Lower lobe of right lung (tissue), 2 donors: ENCODE data around the gene TSPEAR. TPM values are rescaled to one million over a fixed set of nuclear protein-coding genes. Genes with fewer than 3 reads are reported as not detected.
"Not testable (repeated sequence)": the region's sequence is repeated elsewhere in the genome, so short reads cannot be mapped to it uniquely, and the experiment has no call there.

ENCODE experiments used
- ATAC-seq, 2 donors: fragments of 200-7000 bp; cut with Tn5 transposase; one replicate each; pipeline ENCODE4 v1.9.1; 2020 to 2022; ENCODE audit warnings: mild to moderate bottlenecking in 2 of 2, moderate library complexity in 2 of 2
- DNase-seq: peaks from one replicate; pipeline ENCODE4 v3.0.0-alpha.2; 2020
- H3K27ac ChIP-seq: fragments of 200-600 bp; one replicate; pipeline ENCODE4 v1.8.0; 2022
- H3K27me3 ChIP-seq: fragments of 200-600 bp; one replicate; pipeline ENCODE4 v1.8.0; 2022; ENCODE audit warnings: low read depth
- H3K36me3 ChIP-seq: fragments of 200-600 bp; one replicate; pipeline ENCODE4 v1.8.0; 2022; ENCODE audit warnings: mild to moderate bottlenecking
- H3K4me1 ChIP-seq: fragments of 200-600 bp; one replicate; pipeline ENCODE4 v1.8.0; 2022
- H3K4me3 ChIP-seq: fragments of 200-600 bp; one replicate; pipeline ENCODE4 v1.8.0; 2022; ENCODE audit warnings: mild to moderate bottlenecking
- H3K9me3 ChIP-seq: fragments of 200-600 bp; one replicate; pipeline ENCODE4 v1.8.0; 2022
- intact Hi-C: fragments of 100-400 bp; cut with DNase I; formaldehyde crosslinking; loops from one replicate; pipeline ENCODE4 v1.11.0; 2022
- total RNA-seq: library from RNA; stranded (reverse); fragmentation: NEBNext Ultra II Directional; extraction: Animal tissue kit (Norgen Biotek cat#: 25700); gene quantifications from one replicate; pipeline ENCODE4 v1.2.1, GENCODE V29; 2021
- TF ChIP-seq, protein P1 (sequence below): fragments of 200-600 bp; IDR thresholded peaks from one replicate; pipeline ENCODE4 v1.8.0; 2022; ENCODE audit warnings: antibody characterized with exemption, mild to moderate bottlenecking
- donor health status: DM: no; HTN: yes; CAD: no; lungs with severe emphysema.

The TSPEAR gene
- total RNA-seq, 1 donor from 2014 or later: 0.27 TPM

DNA sequence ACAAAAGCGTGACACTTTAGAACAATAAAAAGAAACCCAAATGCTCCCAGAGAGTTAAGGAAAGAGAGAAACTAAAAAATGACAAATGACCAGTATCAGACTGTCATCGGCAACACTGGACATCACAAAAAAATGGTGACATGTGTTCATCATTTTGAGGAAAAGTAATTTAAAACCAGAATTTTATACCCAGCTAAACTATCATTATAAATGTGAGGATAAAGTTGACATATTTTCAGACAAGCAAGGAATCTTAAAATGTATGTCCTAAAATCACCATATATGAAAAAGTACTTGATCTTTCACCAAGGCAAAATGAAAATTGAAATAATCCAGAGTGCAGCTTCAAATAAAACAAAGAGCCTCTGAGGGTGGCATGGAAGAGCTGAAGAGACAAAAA is 66.5 kb downstream of the TSPEAR start:
- no peak for DNase-seq
- Histone ChIP-seq H3K4me3 (no peak overlapping the region), H3K36me3 (no peaks in the 10 kb centered on the region), H3K9me3 (no peaks in the 10 kb centered on the region), H3K27ac (no peak overlapping the region), H3K27me3 (peaks cover 2% of the 10 kb centered on the region), H3K4me1 (no peaks in the 10 kb centered on the region)
- no peak for ATAC-seq
- TF ChIP-seq, protein P1, sequence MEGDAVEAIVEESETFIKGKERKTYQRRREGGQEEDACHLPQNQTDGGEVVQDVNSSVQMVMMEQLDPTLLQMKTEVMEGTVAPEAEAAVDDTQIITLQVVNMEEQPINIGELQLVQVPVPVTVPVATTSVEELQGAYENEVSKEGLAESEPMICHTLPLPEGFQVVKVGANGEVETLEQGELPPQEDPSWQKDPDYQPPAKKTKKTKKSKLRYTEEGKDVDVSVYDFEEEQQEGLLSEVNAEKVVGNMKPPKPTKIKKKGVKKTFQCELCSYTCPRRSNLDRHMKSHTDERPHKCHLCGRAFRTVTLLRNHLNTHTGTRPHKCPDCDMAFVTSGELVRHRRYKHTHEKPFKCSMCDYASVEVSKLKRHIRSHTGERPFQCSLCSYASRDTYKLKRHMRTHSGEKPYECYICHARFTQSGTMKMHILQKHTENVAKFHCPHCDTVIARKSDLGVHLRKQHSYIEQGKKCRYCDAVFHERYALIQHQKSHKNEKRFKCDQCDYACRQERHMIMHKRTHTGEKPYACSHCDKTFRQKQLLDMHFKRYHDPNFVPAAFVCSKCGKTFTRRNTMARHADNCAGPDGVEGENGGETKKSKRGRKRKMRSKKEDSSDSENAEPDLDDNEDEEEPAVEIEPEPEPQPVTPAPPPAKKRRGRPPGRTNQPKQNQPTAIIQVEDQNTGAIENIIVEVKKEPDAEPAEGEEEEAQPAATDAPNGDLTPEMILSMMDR: no peak
- intact Hi-C loops: no loop called here

DNA sequence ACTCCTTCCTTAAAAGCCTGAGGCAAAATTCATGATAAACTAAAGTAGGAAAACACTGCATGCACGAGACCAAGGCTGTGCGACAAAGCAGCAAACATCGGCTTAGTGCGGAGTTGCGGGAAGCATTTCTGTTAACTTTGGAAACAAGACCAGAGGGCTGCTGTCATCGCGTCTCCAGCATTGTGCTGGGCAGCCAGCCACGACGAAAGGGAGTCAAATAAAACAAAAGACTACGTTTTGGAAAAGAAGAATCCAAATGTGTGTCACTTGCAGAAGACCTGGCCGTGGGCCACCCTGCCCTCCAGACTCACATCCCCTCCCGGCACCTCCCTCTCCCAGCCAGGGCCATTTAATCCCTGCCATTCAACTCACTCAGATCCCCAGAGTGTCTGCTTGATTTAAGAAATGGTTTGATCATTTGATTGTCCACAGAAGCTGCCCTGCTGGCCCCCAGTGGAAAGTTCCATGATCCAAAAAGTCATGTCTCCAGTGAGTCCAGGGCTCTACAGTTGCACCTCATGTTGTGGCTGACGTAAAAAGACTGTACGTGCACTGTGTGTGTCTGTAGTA is 67.5 kb downstream of the TSPEAR start:
- intact Hi-C loops: no loop called here
- DNase-seq: no peak

DNA sequence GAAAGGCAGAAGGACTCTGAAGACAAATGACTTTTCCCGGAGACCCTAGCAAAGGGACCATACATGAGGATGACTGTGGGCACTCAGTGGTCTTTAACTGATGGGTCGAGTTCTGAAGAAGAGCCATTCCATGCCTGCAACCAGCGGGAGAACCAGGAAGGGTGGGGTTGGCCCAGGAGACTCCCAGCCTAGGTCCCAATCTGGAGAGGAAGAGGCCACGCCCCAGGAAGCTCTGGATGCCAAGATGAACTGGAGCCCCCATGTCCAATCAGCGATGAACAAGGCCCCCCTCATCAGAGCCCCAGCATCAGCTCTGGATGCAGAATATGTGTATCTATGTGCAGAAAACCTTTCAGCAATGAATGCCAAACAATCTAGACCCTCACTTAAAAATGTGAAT is 70.6 kb downstream of the TSPEAR start:
- no peak overlapping the region for H3K27ac ChIP-seq
- intact Hi-C loops: no loop called here
- ATAC-seq (no peak), DNase-seq (no peak)
- H3K27me3 ChIP-seq: peaks cover 15% of the 10 kb centered on the region
- no peaks in the 10 kb centered on the region for H3K9me3 ChIP-seq
- H3K36me3 ChIP-seq: no peaks in the 10 kb centered on the region
- TF ChIP-seq, protein P1: no peak
- no peak overlapping the region for H3K4me3 ChIP-seq
- no peaks in the 10 kb centered on the region for H3K4me1 ChIP-seq

More for the DNA sequence above, 67.5 kb downstream of the TSPEAR start:
- H3K27me3 ChIP-seq: peaks cover 13% of the 10 kb centered on the region
- no peak overlapping the region for H3K27ac ChIP-seq
- no peaks in the 10 kb centered on the region for H3K36me3 ChIP-seq
- TF ChIP-seq, protein P1: no peak
- no peaks in the 10 kb centered on the region for H3K4me1 ChIP-seq
- no peak for ATAC-seq
- no peak overlapping the region for H3K4me3 ChIP-seq
- H3K9me3 ChIP-seq: no peaks in the 10 kb centered on the region

DNA sequence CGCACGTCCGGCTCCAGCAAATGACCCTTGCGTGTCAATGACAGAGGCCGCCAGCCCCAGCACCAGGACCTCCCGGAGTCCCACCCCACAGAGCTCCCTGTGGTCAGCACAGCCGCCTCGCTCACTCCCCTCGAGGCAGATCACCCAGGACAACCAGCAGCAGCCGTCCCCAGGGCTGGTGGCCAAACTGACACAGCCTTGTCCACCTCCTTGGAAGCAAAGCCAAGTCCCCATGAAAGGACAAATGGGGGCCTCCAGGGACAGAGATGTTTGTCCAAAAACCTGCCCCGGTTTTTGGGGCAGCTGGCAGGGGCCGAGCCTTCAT is 72.1 kb downstream of the TSPEAR start:
- H3K9me3 ChIP-seq: no peaks in the 10 kb centered on the region
- no peak overlapping the region for H3K27ac ChIP-seq
- H3K27me3 ChIP-seq: peaks cover 15% of the 10 kb centered on the region
- no peaks in the 10 kb centered on the region for H3K36me3 ChIP-seq
- no peak overlapping the region for H3K4me3 ChIP-seq
- intact Hi-C loops: no loop called here
- ATAC-seq (no peak), DNase-seq (no peak)
- TF ChIP-seq, protein P1: no peak
- H3K4me1 ChIP-seq: no peaks in the 10 kb centered on the region

DNA sequence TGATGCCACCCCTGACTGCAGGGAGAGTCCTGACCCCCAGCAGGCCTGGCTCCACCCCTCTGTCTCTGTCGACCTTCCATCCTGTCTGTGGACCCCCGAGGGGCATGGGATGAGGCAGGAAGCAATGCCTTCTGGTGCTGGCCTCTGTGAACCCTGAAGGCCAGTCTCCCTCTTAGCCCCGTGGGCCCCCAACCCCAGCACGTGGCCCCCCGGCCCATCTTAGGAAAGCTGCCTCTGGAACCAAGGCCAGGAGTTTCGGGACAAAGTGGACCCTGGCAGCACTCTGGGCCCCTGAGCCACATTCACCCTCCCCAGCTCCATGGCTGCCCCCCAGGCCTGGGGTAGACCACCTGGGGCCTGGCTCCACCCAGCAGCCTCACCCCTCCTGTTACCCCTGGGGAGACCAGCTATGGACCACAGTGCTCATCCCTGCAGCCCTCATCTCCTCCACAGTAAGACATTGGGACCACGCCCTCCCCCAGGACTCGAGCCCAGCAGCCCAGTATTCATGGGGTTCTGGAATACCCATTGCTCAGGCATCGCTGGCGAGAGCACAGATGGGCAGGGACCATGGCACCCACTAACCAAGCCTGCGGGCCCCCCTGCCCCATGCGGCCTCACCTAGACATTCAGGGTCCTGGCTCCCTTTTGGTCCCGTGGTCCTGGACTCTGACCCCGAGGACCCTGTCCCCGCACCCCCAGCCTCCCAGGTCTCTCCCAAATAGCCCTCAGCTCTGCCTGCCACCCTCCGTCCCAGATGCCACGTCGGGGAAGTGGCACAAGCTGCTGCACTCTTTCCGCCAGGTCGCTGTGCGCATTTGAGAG is 72.7 kb downstream of the TSPEAR start:
- H3K27me3 ChIP-seq: peaks cover 15% of the 10 kb centered on the region
- intact Hi-C loops, DNase-seq: not testable (repeated sequence)

DNA sequence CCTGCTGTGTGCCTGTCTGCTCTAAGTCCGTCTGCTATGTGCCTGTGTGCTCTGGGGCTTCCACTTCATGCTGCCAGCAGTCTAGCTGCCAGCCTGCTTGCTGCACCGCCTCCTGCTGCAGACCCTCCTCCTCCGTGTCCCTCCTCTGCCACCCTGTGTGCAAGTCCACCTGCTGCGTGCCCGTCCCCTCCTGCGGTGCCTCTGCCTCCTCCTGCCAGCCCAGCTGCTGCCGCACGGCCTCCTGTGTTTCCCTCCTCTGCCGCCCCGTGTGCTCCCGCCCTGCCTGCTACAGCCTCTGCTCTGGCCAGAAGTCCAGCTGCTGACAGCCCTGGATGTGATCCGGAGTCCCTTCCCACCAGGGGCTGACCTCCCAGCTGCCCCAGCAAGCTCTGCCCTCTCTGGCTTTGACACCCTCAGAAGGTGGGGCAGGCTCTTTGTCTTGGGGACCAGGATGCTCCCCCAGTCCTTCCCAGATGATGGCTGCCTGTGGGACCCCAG is 73.5 kb downstream of the TSPEAR start:
- intact Hi-C loops, H3K36me3 ChIP-seq, H3K4me1 ChIP-seq, H3K27ac ChIP-seq, ATAC-seq, DNase-seq, H3K4me3 ChIP-seq, H3K9me3 ChIP-seq: not testable (repeated sequence)
- H3K27me3 ChIP-seq: peaks cover 15% of the 10 kb centered on the region

More for the DNA sequence above, 72.7 kb downstream of the TSPEAR start:
- not testable (repeated sequence) for H3K4me1 ChIP-seq, H3K27ac ChIP-seq, H3K9me3 ChIP-seq, H3K36me3 ChIP-seq, H3K4me3 ChIP-seq, ATAC-seq
